K562 (cell line): Measurements from ENCODE around the gene CD4. TPM values are rescaled to one million over a fixed set of nuclear protein-coding genes. Genes with fewer than 3 reads are reported as not detected.

ENCODE experiments used
- ATAC-seq: fragments of 200-7000 bp; cut with Tn5 transposase; 3 replicates; pipeline ENCODE4 v1.9.1; 2020; ENCODE audit warnings: moderate library complexity
- BruUV-seq: library from RNA; stranded (reverse); fragments of 400-500 nt; replicated peaks from 2 replicates; lab custom pipeline; 2021; lab: Mats Ljungman, UMichigan
- CTCF ChIA-PET: fragments of 300-600 bp; formaldehyde crosslinking; extraction: SDS; loops from one replicate; lab custom pipeline; 2021; ENCODE audit warnings: low intra/inter-chr PET ratio; lab: Yijun Ruan, JAX
- POLR2A ChIA-PET: fragments of 300-600, 350-650 bp; sonication (Branson Sonifier 250); formaldehyde crosslinking; extraction: SDS; loops from one replicate; lab custom pipeline; 2021; ENCODE audit warnings: antibody characterized with exemption, inconsistent platforms; lab: Yijun Ruan, JAX
- DNase-seq, 4 experiments: peaks; one replicate each; pipeline versions ENCODE4 v3.0.0 to v3.0.0-alpha.2; 2011 to 2018; ENCODE audit warnings: low spot score in 3 of 4, mixed read lengths in 3 of 4; ENCODE audit errors: extremely low read depth in 1 of 4
- FAIRE-seq: peaks from 2 replicates; lab custom pipeline; 2011; peaks lifted over from hg19 to GRCh38; lab: Jason Lieb, UNC
- H2AFZ ChIP-seq: 2 replicates; pipeline ENCODE4 v1.6.0; 2011; ENCODE audit warnings: low read depth, low read length, control low read depth, inconsistent platforms
- H3K27ac ChIP-seq: fragments of 200-600 bp; 3 replicates; pipeline ENCODE4 v1.8.0; 2011; ENCODE audit warnings: low read depth, mild to moderate bottlenecking, control low read depth, inconsistent platforms, low read length, moderate library complexity, mixed read lengths; ENCODE audit errors: extremely low read depth
- H3K27me3 ChIP-seq, 2 experiments: fragments of 300-600 bp in 1 of 2; 2 replicates in 1 of 2; 3 replicates in 1 of 2; pipeline versions ENCODE4 v1.6.0 to v1.8.0; 2011; ENCODE audit warnings: inconsistent platforms in 2 of 2, low read length in 2 of 2, mild to moderate bottlenecking in 1 of 2, mixed read lengths in 1 of 2, moderate library complexity in 1 of 2; ENCODE audit not compliant: control insufficient read depth in 2 of 2, insufficient read depth in 2 of 2
- H3K36me3 ChIP-seq: fragments of 300-600 bp; 3 replicates; pipeline ENCODE4 v1.8.0; 2011; ENCODE audit warnings: mild to moderate bottlenecking, low read length, inconsistent platforms; ENCODE audit not compliant: control insufficient read depth, insufficient read depth
- H3K4me1 ChIP-seq, 2 experiments: fragments of 200-600 bp in 1 of 2; replicated peaks in 1 of 2; 2 replicates in 1 of 2; 3 replicates in 1 of 2; pipeline versions ENCODE4 v1.5.1 to v1.8.0; 2011; ENCODE audit warnings: inconsistent platforms in 2 of 2, low read length in 2 of 2, mild to moderate bottlenecking in 1 of 2, mixed read lengths in 1 of 2, moderate library complexity in 1 of 2; ENCODE audit not compliant: control insufficient read depth in 2 of 2, insufficient read depth in 2 of 2
- H3K4me2 ChIP-seq: 2 replicates; pipeline ENCODE4 v1.6.1; 2011; ENCODE audit warnings: low read length, control low read depth, inconsistent platforms, mixed read lengths; ENCODE audit not compliant: insufficient read depth
- H3K4me3 ChIP-seq: fragments of 200-600 bp; sonication (generic), shearing (Covaris generic); 2 replicates; pipeline ENCODE4 v1.5.1; 2016; ENCODE audit warnings: control low read depth, inconsistent platforms
- H3K79me2 ChIP-seq: fragments of 200-600 bp; 3 replicates; pipeline ENCODE4 v1.8.0; 2011; ENCODE audit warnings: low read length, inconsistent platforms; ENCODE audit not compliant: control insufficient read depth, insufficient read depth
- H3K9ac ChIP-seq, 2 experiments: 2 replicates each; pipeline versions ENCODE4 v1.6.0 to v1.6.1; 2011; ENCODE audit warnings: low read depth in 2 of 2, low read length in 2 of 2, control low read depth in 1 of 2, inconsistent platforms in 1 of 2, mild to moderate bottlenecking in 1 of 2, mixed read lengths in 1 of 2; ENCODE audit not compliant: insufficient read depth in 1 of 2
- H3K9me1 ChIP-seq: one replicate; pipeline ENCODE4 v1.6.0; 2011; ENCODE audit warnings: inconsistent platforms, mild to moderate bottlenecking, low read length, moderate library complexity; ENCODE audit not compliant: control insufficient read depth, insufficient read depth
- H3K9me3 ChIP-seq: replicated peaks from 2 replicates; pipeline ENCODE4 v1.5.1; 2011; ENCODE audit warnings: low read depth, low read length, inconsistent platforms; ENCODE audit not compliant: control insufficient read depth, insufficient read depth
- H4K20me1 ChIP-seq: replicated peaks from 2 replicates; pipeline ENCODE4 v1.6.1; 2011; ENCODE audit warnings: low read length, inconsistent platforms, mixed read lengths; ENCODE audit not compliant: control insufficient read depth, insufficient read depth
- EWSR1 ChIP-seq: fragments of 450-650 bp; IDR thresholded peaks from 2 replicates; pipeline ENCODE4 v1.6.1; 2018; ENCODE audit warnings: borderline replicate concordance, mild to moderate bottlenecking, low read depth, moderate library complexity; ENCODE audit not compliant: partially characterized antibody
- RFX1 ChIP-seq: fragments of 450-650 bp; IDR thresholded peaks from 2 replicates; pipeline ENCODE4 v1.6.1; 2016; ENCODE audit warnings: mild to moderate bottlenecking, moderate library complexity
- TFAP4 ChIP-seq: sonication (generic); formaldehyde crosslinking; IDR thresholded peaks from 2 replicates; pipeline ENCODE4 v1.8.0; 2022; ENCODE audit warnings: missing genetic modification reagents, mild to moderate bottlenecking, moderate library complexity, borderline replicate concordance
- VEZF1 ChIP-seq: fragments of 200-800 bp; sonication (Bioruptor generic); IDR thresholded peaks from 2 replicates; pipeline ENCODE4 v1.6.1; 2017; ENCODE audit warnings: missing genetic modification characterization, missing compliant biosample characterization
- ZBTB7A ChIP-seq: IDR thresholded peaks from 2 replicates; pipeline ENCODE4 v1.6.1; 2011; ENCODE audit warnings: low read depth, mild to moderate bottlenecking, low read length, moderate library complexity, borderline replicate concordance; ENCODE audit not compliant: control insufficient read depth
- ZNF184 ChIP-seq: sonication (generic); formaldehyde crosslinking; IDR thresholded peaks from 2 replicates; pipeline ENCODE4 v1.5.0; 2020; ENCODE audit warnings: missing genetic modification reagents
- ZNF253 ChIP-seq: fragments of 250-450 bp; sonication (Bioruptor Pico); conservative IDR thresholded peaks from 2 replicates; pipeline ENCODE4 v1.6.1; 2021; ENCODE audit warnings: mild to moderate bottlenecking
- ZNF263 ChIP-seq: sonication (generic); formaldehyde crosslinking; IDR thresholded peaks from 2 replicates; pipeline ENCODE4 v1.8.0; 2022; ENCODE audit warnings: mild to moderate bottlenecking, missing genetic modification reagents, borderline replicate concordance
- WGBS: fragments of 100-300 bp; shearing (Covaris generic); methylation state at CpG from one replicate; pipeline ENCODE4 v1.1.6; 2016; ENCODE audit warnings: low coverage, mixed read lengths; ENCODE audit not compliant: insufficient coverage; ENCODE audit errors: missing lambda C conversion rate; 5-methylcytosine and 5-hydroxymethylcytosine counted together
- in situ Hi-C: fragments of 300-500 bp; cut with MboI; formaldehyde crosslinking; loops from 4 replicates; pipeline ENCODE4 v1.15.0; 2018; ENCODE audit warnings: inconsistent platforms, mixed read lengths
- intact Hi-C: fragments of 100-400 bp; cut with micrococcal nuclease; formaldehyde crosslinking; loops from 2 replicates; pipeline ENCODE4 v1.14.2; 2022
- polyA plus RNA-seq, 8 experiments: library from polyadenylated mRNA; depleted of rRNA in 4 of 8; stranded (reverse) in 5 of 8; unstranded in 3 of 8; fragments of >200 nt; fragmentation: Nextera tagmentation in 2 of 8; fragmentation: Illumina TruSeq in 1 of 8; extraction: Ambion mirVana in 2 of 8; extraction: Trizol in 1 of 8; gene quantifications; 2 replicates each; pipeline versions ENCODE4 v1.2.1 to v1.2.3, GENCODE V29; 2011 to 2014; ENCODE audit warnings: inconsistent platforms in 1 of 8, missing spikeins in 1 of 8
- total RNA-seq, 7 experiments: library from RNA; depleted of rRNA in 6 of 7; stranded (reverse); fragments of >200 nt in 6 of 7; fragmentation: Illumina TruSeq in 2 of 7; extraction: Trizol in 2 of 7; gene quantifications; 2 replicates each; pipeline versions ENCODE4 v1.2.1 to v1.2.3, GENCODE V29; 2011 to 2021; ENCODE audit warnings: low replicate concordance in 1 of 7

CD4 gene
- total and polyA plus RNA-seq, 9 of the 15 experiments (the other 6 are each of a cell fraction or from before 2014, with no cell fraction given): 0.06 to 0.27 (median 0.09) TPM; not detected in 5

GRCh38 chr12:6821591-6822425 lies 32.5 kb downstream of the CD4 start, which contains the start of gene GPR162:
GPR162 (plus strand) TSS chr12:6821821; CDS start chr12:6823899, 2,078 bp downstream.
- peak within 1 kb of the TSS; percentile 68 for H3K4me2 ChIP-seq
- no peak for FAIRE-seq
- no peaks in the 10 kb centered on the region for H3K79me2 ChIP-seq
- no peaks in the 10 kb centered on the region for H3K9me1 ChIP-seq
- peak; percentile 61 to 79 (median 72) for DNase-seq
- no TSS peak for BruUV-seq
- peaks cover 0 to 4% of the 10 kb centered on the region in 2 experiments; a peak in 2 of 5 replicates for H3K27me3 ChIP-seq
- peak within 1 kb of the TSS in 1 of 2 experiments; percentile 88; a peak in 3 of 4 replicates for H3K9ac ChIP-seq
- in situ Hi-C loops (no loop called here), intact Hi-C loops (loop anchor here (10.0 kb wide), 2 partner anchors 207 to 267 kb away; partner anchors contain the start of gene IFFO1)
- ATAC-seq: peak; percentile 61
- WGBS: 0% methylated on average over 3 of the region's 28 CpGs
- ChIA-PET CTCF (interaction anchor here (1.3 kb wide), 1 partner anchor 68 kb away, joined by 3 read pairs; no protein-coding TSS in a partner anchor), POLR2A (interaction anchor here (0.6 to 1.1 kb wide), 3 partner anchors 9 to 739 kb away, joined by 3 to 4 read pairs (median 3); partner anchors contain the start of gene MLF2)
- no peaks in the 10 kb centered on the region for H3K9me3 ChIP-seq
- TF ChIP-seq ZBTB7A (peak; percentile 33; the same call in 1 of the 2 replicates), ZNF253 (CRISPR knock-in tag) (no peak), ZNF263 (peak; percentile 89), VEZF1 (CRISPR knock-in tag) (peak; percentile 91), EWSR1 (no peak), RFX1 (peak; percentile 80), ZNF184 (CRISPR knock-in tag) (no peak), TFAP4 (CRISPR knock-in tag) (peak; percentile 16; the same call in 1 of the 2 replicates)
- no peaks in the 10 kb centered on the region for H4K20me1 ChIP-seq
- no peaks in the 10 kb centered on the region for H3K36me3 ChIP-seq
- H2AFZ ChIP-seq: peak within 1 kb of the TSS; percentile 83
- peak within 1 kb of the TSS; percentile 28 for H3K4me3 ChIP-seq
- H3K4me1 ChIP-seq: peaks cover 8 to 27% of the 10 kb centered on the region in 2 experiments; a peak in 4 of 5 replicates
- H3K27ac ChIP-seq: no peak within 1 kb of the TSS
